ENCODE data around the gene CFAP57.

CFAP57 gene

DNA sequence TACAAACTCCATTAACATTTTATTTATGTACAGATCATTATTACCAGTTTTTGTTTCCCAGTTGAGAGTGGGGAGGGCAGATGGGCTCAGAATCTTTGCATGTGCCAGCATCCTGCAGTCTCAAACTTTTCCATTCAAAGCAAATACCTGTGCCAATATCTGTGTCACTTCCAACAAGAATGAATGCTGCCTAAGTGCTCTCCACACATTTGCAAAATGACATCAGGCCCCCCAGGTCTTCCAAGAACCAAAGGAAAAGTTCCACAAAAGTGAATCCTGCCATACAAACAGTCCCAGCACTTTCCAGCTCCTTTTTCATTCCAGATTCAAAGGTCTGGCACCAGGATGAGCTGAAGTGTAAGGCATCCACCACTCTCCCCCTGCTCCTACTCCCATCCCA, 127.0 kb downstream of the CFAP57 start:
- DNase-seq (ENCODE audit: low read depth) = no peak

DNA sequence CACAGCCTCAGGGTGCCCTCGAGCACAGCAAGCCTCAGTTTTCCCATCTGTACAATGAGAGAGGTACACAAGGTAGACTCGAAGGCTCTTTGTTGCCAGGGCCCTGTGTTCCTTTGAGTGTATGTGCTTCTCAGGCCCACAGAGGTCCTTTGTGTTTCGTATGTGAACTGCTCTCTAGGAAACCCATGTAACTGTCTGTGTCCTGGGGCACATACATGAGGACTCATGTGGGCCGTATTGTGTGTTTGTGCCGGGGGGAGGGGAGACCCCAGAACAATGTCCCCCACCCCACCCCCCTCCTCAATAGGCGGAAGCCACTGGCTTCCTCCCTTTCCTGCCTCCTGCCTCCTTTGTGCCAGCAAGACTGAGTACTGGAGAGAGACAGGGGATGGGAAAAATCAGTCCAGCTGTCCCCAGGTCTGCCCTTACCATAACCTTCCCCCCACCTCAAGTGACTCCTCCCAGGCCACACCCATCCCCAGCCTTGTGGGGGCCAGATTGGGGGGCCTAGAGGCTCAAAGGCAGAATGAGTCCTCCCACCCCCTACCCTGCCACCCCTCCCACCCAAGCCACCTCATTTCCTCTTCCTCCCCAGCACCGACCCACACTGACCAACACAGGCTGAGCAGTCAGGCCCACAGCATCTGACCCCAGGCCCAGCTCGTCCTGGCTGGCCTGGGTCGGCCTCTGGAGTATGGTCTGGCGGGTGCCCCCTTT, 128.4 kb downstream of the CFAP57 start, which contains the start of gene TIE1:
TSS of gene TIE1 (plus strand) at position 605 of the 717 bp plus-strand sequence. CDS start at position 695, 90 bp downstream.
- no peak for DNase-seq (ENCODE audit: low read depth)

DNA sequence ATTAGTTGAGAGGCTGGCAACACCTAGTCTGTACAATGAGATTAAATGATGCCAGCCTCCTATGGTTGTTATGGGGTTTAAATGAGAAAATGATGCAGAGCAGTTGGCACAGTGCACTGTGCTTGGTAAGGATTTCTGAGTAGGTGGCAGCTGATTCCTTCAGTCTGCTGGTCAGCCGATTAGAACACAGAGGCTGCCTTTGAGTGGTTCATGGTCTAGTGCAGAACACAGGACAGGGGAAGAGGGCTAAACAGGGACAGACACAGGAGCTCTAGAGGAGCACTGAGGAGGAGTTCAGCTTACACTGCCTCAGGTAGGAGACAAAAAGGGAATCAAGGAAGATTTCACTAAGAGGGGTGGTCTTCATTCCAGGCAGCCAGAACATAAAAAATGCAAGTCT, 130.1 kb downstream of the CFAP57 start:
- DNase-seq (ENCODE audit: low read depth) = no peak

DNA sequence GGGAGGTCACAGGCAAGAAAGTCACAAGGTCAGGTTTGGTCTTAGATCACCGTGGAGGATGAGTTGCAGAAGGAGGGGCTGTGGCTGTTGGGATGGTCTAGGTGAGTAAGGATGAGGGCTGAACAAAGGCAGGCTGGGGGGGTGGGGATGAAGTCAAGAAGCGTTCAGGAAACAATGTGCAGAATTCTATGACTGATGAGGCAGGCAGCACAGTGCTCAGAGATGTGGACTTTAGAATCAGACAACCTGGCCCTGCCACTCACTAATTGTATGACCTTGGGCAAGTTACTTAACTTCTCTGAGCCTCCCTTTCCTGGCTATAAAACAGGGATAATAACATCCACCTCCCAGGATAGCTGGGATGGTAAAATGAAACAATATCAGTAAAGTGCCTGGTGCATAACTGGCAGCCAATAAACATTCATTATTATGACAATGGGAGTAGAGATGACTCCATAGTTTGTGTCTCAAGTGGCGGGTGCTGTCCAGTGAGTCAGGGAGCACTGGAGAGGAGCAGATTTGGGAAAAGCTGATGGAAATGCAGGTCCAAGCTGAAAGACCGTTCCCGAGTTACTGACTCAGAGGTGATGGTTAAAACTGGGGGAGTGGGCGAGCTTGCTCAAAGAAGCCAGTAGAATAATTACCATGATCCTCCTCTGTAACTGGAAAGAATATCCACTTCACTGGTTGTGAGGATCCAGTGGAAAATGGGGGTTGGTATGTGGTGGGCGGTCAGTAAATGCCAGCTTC, 130.8 kb downstream of the CFAP57 start:
- DNase-seq (ENCODE audit: low read depth) = no peak

DNA sequence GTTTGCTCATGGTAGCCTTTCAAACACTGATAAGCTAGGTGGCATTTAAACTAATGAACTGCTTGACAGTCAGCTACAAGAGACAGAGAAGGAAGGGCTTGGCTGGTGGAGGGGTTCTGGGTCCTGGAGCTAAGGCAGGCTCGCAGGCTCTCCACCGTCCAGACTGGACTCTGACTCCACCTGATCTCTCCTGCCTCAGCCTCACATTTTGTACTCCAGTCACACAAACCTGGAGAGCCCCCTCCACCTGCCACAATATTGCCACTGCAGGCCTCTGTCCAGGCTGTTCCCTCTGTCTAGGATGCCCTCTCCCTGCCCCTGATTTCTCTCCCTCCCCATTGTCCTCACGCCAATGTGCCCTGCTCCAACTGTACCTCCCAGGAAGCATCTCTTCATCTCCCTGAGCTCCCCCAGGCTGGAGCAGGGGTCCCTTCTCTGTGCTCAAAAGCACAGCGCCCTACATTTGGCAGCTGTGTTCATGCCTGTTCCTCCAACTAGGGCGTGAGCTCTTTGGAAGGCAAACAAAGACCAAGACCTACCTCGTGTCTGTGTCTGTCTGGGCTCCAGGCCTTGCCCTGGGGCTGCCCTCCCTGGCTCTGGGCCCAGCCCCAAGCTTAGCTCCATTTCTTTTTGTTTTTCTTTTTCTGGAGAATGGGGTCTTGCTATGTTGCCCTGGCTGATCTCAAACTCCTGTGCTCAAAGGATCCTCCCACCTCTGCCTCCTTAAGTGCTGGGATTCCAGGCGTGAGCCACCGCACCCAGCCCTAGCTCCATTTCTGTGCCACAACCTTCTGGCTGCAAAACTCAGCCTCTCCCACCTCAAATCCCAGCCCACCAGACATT, 131.6 kb downstream of the CFAP57 start:
- no peak for DNase-seq (ENCODE audit: low read depth)

Measured in stimulated activated CD4-positive, alpha-beta T cell treated with anti-CD3 and anti-CD28 coated beads, Interleukin-2, amount 100 ng/mL, for 4 hours (primary cell).